CD4-positive, alpha-beta T cell treated with Interleukin-6 for 4 hours (primary cell): Measurements from ENCODE around the gene DUS1L.

ENCODE experiments used
- DNase-seq: peaks from one replicate; pipeline ENCODE4 v3.0.0-alpha.2; 2020; ENCODE audit warnings: mixed read lengths

DUS1L gene

GRCh38 chr17:82100502-82101298 lies 35.1 kb upstream of the DUS1L start:
- no peak for DNase-seq

GRCh38 chr17:82098939-82099763 lies 33.5 kb upstream of the DUS1L start:
- DNase-seq, result peak; percentile 22

GRCh38 chr17:82098169-82098938 lies 32.8 kb upstream of the DUS1L start, which contains the start of gene FASN:
FASN (minus strand) TSS chr17:82098236; CDS start chr17:82096445, 1,791 bp downstream.
- peak; percentile 96 for DNase-seq

GRCh38 chr17:82097919-82098168 lies 32.2 kb upstream of the DUS1L start:
- no peak for DNase-seq

- peak; percentile 23 for DNase-seq
Observed at GRCh38 chr17:82097184-82097918, 31.7 kb upstream of the DUS1L start.

- no peak for DNase-seq
Observed at GRCh38 chr17:82096709-82097183, 31.1 kb upstream of the DUS1L start.

GRCh38 chr17:82095777-82096708 lies 30.4 kb upstream of the DUS1L start:
- DNase-seq, result no peak

- no peak for DNase-seq
Observed at GRCh38 chr17:82094931-82095776, 29.6 kb upstream of the DUS1L start.

GRCh38 chr17:82092995-82093751 lies 27.6 kb upstream of the DUS1L start:
- no peak for DNase-seq

GRCh38 chr17:82092628-82092994 lies 27.0 kb upstream of the DUS1L start:
- no peak for DNase-seq

GRCh38 chr17:82092094-82092586 lies 26.5 kb upstream of the DUS1L start:
- no peak for DNase-seq

GRCh38 chr17:82091264-82092066 lies 25.9 kb upstream of the DUS1L start:
- no peak for DNase-seq

GRCh38 chr17:82090549-82091263 lies 25.1 kb upstream of the DUS1L start:
- DNase-seq, result no peak

- DNase-seq, result no peak
Observed at GRCh38 chr17:82089723-82090548, 24.3 kb upstream of the DUS1L start.

GRCh38 chr17:82088838-82089722 lies 23.5 kb upstream of the DUS1L start:
- peak; percentile 1 for DNase-seq
